Right cardiac atrium (tissue), 5 donors: ENCODE results near the gene FAM50B. TPM values are rescaled to one million over a fixed set of nuclear protein-coding genes. Genes with fewer than 3 reads are reported as not detected.

Experiments used
- ATAC-seq, 2 donors: fragments of 200-7000 bp; cut with Tn5 transposase; one replicate each; pipeline versions ENCODE4 v1.8.0 to v1.9.1; 2020; ENCODE audit warnings: moderate library complexity in 2 of 2, mild to moderate bottlenecking in 1 of 2
- DNase-seq, 3 donors: peaks; one replicate each; pipeline ENCODE4 v3.0.0-alpha.2; 2020
- H3K27ac ChIP-seq: one replicate; pipeline ENCODE4 v1.5.1; 2013; ENCODE audit warnings: mild to moderate bottlenecking, low read length, control low read depth, moderate library complexity
- H3K27me3 ChIP-seq: one replicate; pipeline ENCODE4 v1.6.1; 2013; ENCODE audit not compliant: control insufficient read depth, insufficient read depth
- H3K4me1 ChIP-seq: one replicate; pipeline ENCODE4 v1.6.1; 2013; ENCODE audit warnings: low read length; ENCODE audit not compliant: control insufficient read depth, insufficient read depth
- H3K4me3 ChIP-seq: one replicate; pipeline ENCODE4 v1.5.1; 2013; ENCODE audit warnings: low read length, control low read depth
- H3K9me3 ChIP-seq: one replicate; pipeline ENCODE4 v1.6.1; 2013; ENCODE audit warnings: low read length; ENCODE audit not compliant: control insufficient read depth
- WGBS: extraction: QIAGEN DNeasy Blood & Tissue Kit; methylation state at CpG from one replicate; pipeline ENCODE4 v1.1.7; 2013; 5-methylcytosine and 5-hydroxymethylcytosine counted together
- intact Hi-C, 4 donors: fragments of 100-400 bp; cut with DNase I; formaldehyde crosslinking; loops; one replicate each; pipeline versions ENCODE4 v1.11.0 to v1.14.0; 2022 to 2023
- polyA plus RNA-seq: library from polyadenylated mRNA; stranded (reverse); fragments of 200-250 nt; gene quantifications from one replicate; pipeline ENCODE4 v1.2.3, GENCODE V29; 2013
- total RNA-seq, 4 donors: library from RNA; stranded (reverse); fragmentation: NEBNext Ultra II Directional; extraction: Animal tissue kit (Norgen Biotek cat#: 25700); gene quantifications; one replicate each; pipeline ENCODE4 v1.2.1, GENCODE V29; 2021
- donor health status: healthy with polysubstance abuse.
- donor health status: DM: no; HTN: yes; CAD: no.
- donor health status: DM: no; HTN: no; CAD: no.
- donor health status: DM: no; HTN: yes; CAD: no; lungs with severe emphysema.
- donor health status: DM: yes; HTN: yes; CAD: no.

Gene FAM50B
- total and polyA plus RNA-seq, 5 donors, result 14.0 to 25.3 (median 22.6) TPM

DNA sequence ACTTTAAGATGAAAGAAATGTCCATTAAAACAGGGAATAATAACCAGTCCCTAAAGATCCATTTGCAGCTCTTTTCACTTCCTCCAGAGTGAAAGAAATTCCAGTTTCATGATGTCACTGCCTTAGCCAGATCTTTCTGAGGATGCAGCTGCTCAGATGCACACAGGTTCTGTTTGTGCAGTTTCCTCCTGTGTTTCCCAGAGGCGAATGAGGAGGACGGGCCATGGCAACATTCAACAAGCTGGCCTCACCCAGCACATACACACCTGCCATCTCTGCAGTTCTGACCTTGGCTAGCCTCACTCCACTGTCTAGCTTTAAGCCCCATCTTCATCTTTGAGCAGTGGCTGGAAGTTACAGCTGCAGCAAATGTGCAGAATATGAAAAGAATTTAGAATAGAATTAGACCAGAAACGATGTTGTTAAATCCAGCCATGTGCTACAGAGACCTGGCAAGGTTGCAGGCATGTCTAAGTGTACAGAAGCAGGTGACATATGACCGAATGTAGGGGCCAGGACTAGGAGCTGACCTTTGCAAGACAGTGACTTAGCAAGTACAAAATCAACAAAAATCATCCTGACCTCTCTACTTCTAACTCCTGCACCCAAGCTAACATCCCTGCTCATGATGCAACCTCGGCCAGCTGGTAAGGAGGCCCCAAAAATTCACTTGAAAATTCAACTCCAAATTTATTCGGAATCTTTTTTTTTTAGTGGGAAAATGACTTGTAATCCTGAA lies 35.0 kb downstream of the FAM50B start:
- H3K9me3 ChIP-seq, result no peaks in the 10 kb centered on the region
- no peak overlapping the region for H3K4me3 ChIP-seq
- ATAC-seq, result no peak
- H3K4me1 ChIP-seq, result peaks cover 5% of the 10 kb centered on the region
- no peak for DNase-seq
- H3K27me3 ChIP-seq, result no peaks in the 10 kb centered on the region
- H3K27ac ChIP-seq, result no peak overlapping the region
- intact Hi-C loops, result loop anchor here in 1 of 4 donors (10.0 kb wide), 1 partner anchor 139 kb away; no protein-coding TSS in a partner anchor
- 48% methylated on average over 6 of the region's 6 CpGs for WGBS

DNA sequence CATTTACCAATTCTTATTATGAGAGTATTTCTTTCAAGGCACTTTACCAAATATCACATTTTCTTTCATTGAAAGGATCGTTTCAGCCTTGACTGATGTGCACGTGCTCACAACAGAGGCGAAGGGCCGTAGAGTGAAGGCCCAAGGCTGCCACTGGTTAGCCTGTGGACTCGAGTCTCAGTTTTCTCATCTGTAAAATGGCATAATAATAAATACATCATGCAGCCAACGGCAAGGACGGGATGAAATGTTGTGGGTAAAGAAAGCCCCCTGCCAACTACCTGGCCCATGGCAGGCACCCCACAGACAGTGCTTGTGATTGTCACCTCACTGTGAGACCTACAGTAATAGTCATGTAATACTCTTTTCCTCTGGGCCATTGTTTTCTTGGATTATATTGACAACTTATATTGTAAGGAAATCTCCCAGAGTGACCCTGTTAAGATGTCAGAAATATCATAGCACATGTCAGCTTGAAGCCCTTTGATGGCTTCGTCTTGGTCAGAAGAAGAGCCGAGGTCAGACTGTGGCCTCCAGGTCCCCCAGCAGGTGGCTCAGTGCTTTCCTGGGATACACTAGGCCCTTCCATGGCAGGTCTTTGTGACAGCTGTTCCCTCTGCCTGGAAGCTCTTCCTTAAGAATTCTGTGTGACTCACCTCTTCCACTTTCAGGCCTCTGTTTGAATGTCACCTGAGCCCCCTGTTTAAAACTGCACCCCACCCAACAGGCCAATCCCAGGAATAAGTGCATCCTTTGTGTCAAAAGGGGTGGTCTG lies 36.3 kb downstream of the FAM50B start:
- DNase-seq, result no peak
- Histone ChIP-seq H3K4me1 (peaks cover 5% of the 10 kb centered on the region), H3K27ac (no peak overlapping the region), H3K4me3 (no peak overlapping the region), H3K9me3 (no peaks in the 10 kb centered on the region), H3K27me3 (no peaks in the 10 kb centered on the region)
- 95% methylated on average over 9 of the region's 9 CpGs for WGBS
- intact Hi-C loops, result loop anchor here (5.0 to 10.0 kb wide), 6 partner anchors 42 to 143 kb away; no protein-coding TSS in a partner anchor
- ATAC-seq, result no peak

DNA sequence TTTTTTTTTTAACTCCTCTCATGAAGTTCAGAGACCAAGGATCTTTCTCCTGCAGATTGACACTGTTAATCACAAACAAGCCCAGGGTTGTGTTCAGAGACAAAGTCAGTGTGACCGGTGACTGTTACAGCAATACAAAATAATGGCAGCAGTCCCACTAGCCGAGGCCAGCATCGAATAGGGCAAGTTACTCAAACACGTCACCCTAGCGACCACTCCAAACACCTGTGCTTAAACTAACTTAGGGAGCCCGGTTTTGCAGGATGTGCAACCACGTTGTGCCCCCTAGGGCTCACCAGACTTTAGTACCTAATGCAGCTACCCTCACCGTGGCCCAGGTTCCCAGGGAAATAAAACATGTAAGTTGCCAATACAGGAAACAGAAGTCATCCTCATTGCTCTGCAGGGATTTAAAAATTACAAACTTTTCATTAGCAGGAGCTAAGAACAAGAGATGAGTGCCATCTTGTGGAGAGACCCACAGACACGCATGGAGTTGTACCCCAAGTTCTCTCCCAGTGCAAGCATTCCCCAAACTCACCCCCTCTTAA lies 38.1 kb downstream of the FAM50B start:
- intact Hi-C loops, result loop anchor here (5.0 to 10.0 kb wide), 6 partner anchors 40 to 145 kb away; no protein-coding TSS in a partner anchor
- Histone ChIP-seq H3K27ac (no peak overlapping the region), H3K27me3 (no peaks in the 10 kb centered on the region), H3K4me1 (peaks cover 5% of the 10 kb centered on the region), H3K4me3 (no peak overlapping the region), H3K9me3 (no peaks in the 10 kb centered on the region)
- WGBS, result 52% methylated on average over 9 of the region's 9 CpGs
- DNase-seq (no peak), ATAC-seq (peak; percentile 45 to 52)

DNA sequence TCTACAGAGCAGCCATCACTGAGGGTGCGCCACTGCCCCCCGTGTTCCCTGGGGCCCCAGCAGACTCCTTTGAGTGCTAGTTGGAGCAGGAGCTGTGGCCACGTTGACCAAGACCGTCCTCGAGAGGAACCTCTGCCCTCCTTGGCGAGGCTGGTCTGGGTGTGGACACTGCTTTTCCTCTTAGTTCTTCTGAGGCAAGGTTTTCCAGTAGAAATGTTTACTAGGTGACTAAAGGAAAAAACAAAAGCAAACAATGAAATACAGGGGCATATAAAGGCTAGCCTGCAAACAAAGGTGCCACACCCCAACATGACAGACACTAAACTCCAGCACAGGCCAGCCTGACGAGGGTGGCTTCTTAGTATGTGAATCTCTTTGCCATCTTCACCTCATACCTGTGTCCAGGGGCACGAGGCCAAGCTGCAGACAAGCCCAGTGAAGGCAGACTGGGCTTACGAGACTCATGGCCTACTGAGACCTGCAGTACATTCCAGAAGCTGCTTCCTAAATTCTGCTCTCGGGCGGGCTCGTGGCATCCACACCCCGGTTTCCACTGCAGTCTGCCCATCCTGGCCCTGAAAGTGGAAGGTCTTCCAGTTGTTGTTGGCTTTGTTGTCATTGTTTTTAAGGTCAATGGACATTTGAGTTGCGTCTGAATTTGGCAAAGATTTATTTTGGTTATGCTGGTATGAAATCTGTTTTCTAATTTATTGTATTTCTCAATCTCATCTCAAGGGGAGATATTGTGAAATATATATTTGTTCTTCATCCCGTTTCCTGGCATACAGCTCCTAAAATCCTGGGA lies 39.2 kb downstream of the FAM50B start:
- peak overlapping the region; percentile 1 for H3K27ac ChIP-seq
- WGBS, result 75% methylated on average over 15 of the region's 15 CpGs
- H3K4me3 ChIP-seq, result no peak overlapping the region
- H3K27me3 ChIP-seq, result no peaks in the 10 kb centered on the region
- H3K4me1 ChIP-seq, result peaks cover 5% of the 10 kb centered on the region
- peak; percentile 57 to 79 (median 61) for DNase-seq
- intact Hi-C loops, result loop anchor here (2.0 to 10.0 kb wide), 7 partner anchors 39 to 146 kb away; no protein-coding TSS in a partner anchor
- ATAC-seq, result peak; percentile 57
- no peaks in the 10 kb centered on the region for H3K9me3 ChIP-seq

DNA sequence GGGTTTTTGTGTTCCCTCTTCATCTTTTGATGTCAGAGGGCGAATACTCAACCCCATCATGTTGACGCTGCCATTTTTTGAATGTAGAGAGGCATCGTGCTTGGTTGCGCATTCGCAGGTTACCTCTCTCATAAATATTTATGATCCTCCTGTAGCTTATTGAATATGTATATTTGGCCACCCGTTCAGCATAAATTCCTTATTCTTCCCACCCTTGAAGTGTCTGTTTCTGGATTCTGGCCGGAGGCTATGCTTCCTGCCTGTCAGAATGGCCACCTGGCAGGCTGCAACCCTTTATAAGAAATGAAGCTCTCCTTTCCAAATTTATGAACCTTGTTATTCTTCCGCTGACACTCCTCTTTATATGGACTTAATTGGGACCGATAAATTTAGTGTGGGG lies 40.9 kb downstream of the FAM50B start:
- DNase-seq (no peak), ATAC-seq (no peak)
- no peaks in the 10 kb centered on the region for H3K9me3 ChIP-seq
- intact Hi-C loops, result no loop called here
- 90% methylated on average over 9 of the region's 9 CpGs for WGBS
- H3K27ac ChIP-seq, result no peak overlapping the region
- H3K4me1 ChIP-seq, result peaks cover 2% of the 10 kb centered on the region
- H3K27me3 ChIP-seq, result no peaks in the 10 kb centered on the region
- H3K4me3 ChIP-seq, result no peak overlapping the region

DNA sequence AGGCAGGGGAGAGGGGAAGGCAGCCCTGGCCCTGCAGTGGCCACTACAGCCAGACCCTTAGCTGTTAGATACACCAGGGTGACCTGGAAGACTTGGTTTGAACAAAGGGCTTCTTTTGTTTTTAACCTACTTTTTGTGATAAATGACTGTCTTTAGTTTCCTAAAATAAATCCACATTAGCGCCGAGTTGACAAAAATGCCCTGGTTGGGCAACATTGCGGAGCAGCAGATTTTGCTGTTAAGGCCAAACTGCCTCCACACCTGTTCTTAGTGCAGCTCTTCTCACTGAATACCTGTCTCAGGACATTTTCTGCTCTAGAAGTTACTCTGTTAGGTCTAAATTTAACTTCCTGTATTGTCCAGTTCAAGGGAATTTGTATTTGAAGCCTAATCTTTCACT lies 42.7 kb downstream of the FAM50B start:
- Histone ChIP-seq H3K9me3 (no peaks in the 10 kb centered on the region), H3K27ac (no peak overlapping the region), H3K4me3 (no peak overlapping the region), H3K27me3 (no peaks in the 10 kb centered on the region), H3K4me1 (peaks cover 2% of the 10 kb centered on the region)
- ATAC-seq (no peak), DNase-seq (no peak)
- WGBS, result 79% methylated on average over 3 of the region's 3 CpGs
- intact Hi-C loops, result no loop called here

DNA sequence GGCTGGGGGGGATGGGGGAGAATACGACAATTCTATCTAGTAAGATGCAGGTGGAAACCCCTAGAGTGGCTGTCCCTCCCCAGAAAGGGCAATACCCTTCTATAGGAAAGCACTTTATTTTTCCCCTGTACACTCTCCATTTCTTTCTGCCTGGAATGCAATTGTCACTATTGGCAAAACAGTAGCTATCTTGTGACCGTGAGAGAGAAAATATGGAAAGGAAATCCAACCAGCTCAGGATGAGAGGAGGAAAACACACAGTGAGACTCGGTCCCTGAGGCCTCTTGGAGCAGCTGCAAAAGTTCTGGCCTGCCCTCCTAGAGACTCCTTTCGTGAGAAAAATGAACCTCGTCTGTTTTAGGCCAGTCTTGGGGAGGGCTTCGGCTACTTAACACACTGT lies 43.4 kb downstream of the FAM50B start:
- Histone ChIP-seq H3K9me3 (no peaks in the 10 kb centered on the region), H3K4me1 (no peaks in the 10 kb centered on the region), H3K27me3 (no peaks in the 10 kb centered on the region), H3K4me3 (no peak overlapping the region), H3K27ac (no peak overlapping the region)
- intact Hi-C loops, result no loop called here
- ATAC-seq, result no peak
- no peak for DNase-seq
- WGBS, result 59% methylated on average over 6 of the region's 6 CpGs

DNA sequence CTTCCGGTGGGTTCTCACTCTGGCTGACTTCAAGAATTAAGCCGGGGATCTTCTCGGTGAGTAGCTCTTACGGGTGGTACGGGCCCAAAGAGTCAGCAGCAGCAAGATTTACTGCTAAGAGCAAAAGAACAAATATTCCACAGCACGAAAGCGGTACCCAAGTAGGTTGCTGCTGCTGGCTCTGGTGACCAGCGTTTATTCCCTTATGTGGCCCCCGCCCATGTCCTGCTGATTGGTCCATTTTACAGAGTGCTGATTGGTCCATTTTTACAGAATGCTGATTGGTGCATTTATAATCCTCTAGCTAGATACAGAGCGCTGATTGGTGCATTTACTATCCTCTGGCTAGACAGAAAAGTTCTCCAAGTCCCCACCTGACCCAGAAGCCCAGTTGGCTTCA lies 44.3 kb downstream of the FAM50B start:
- Histone ChIP-seq H3K27me3 (no peaks in the 10 kb centered on the region), H3K27ac (no peak overlapping the region), H3K9me3 (no peaks in the 10 kb centered on the region), H3K4me3 (no peak overlapping the region), H3K4me1 (no peaks in the 10 kb centered on the region)
- ATAC-seq (no peak), DNase-seq (no peak)
- intact Hi-C loops, result no loop called here
- 97% methylated on average over 10 of the region's 10 CpGs for WGBS

DNA sequence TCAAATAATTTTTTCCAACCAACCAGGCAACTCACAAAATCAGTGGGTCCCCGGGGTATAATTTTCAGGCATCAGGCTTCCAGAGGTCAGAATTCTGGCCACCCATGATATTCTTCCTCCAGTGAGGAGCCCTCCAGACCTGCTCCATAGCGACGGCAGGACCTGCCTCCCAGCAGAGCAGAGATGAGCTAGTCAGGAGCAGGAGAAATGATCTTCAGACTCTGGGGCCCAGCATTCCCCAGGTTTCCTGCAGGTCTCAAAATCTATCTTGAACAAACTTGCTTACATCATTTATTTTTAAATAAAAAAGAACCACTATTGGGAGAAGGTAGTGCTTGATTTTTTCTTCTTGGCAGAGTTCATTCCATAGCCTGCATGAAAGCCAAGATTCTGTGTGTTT lies 44.7 kb downstream of the FAM50B start:
- H3K27me3 ChIP-seq, result no peaks in the 10 kb centered on the region
- no peak overlapping the region for H3K27ac ChIP-seq
- H3K4me1 ChIP-seq, result no peaks in the 10 kb centered on the region
- ATAC-seq (no peak), DNase-seq (no peak)
- WGBS, result 91% methylated on average over 3 of the region's 3 CpGs
- intact Hi-C loops, result no loop called here
- H3K4me3 ChIP-seq, result no peak overlapping the region
- H3K9me3 ChIP-seq, result no peaks in the 10 kb centered on the region

DNA sequence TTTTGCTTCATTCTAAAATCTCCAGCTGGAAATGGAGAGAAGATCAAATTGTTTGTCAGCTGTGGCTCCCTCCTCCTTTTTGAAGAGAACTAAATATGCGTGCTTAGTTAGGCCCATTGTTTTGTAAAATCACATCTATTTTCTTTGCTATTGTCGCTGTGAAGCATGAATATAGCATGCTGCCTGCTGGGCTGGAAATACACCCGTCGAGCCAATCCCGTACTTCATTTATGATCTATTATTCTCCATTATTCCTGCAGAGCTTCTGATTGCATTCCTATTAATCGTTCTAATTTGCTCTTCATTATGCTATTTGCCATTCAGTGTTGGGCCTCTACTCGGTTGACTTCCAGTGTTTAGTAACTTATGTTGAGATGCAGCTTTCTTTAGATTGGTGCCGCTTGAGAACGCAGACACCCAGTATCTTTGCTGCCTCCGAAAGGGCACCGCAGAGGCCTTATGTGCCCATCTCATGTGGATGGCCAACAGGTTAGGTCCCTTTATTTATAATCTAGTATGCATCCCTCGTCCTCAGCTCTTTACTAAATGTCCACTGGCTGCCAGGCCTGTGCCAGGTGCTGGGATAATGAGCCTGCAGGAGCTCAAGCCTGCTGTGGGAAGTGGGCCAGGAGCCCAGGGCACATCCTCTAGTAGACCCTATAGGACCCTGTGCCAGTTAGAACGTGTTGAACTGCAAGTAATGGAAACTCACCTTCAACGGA lies 45.6 kb downstream of the FAM50B start:
- 87% methylated on average over 14 of the region's 14 CpGs for WGBS
- ATAC-seq (no peak), DNase-seq (no peak)
- Histone ChIP-seq H3K4me3 (no peak overlapping the region), H3K4me1 (no peaks in the 10 kb centered on the region), H3K27me3 (no peaks in the 10 kb centered on the region), H3K9me3 (no peaks in the 10 kb centered on the region), H3K27ac (no peak overlapping the region)
- intact Hi-C loops, result no loop called here
